Cardiac muscle cell (in vitro differentiated cells and primary cell): ENCODE measurements around the gene DCUN1D2. TPM values are rescaled to one million over a fixed set of nuclear protein-coding genes. Genes with fewer than 3 reads are reported as not detected.

Source experiments
- DNase-seq, 2 donors: peaks; one replicate each; pipeline versions ENCODE4 v3.0.0 to v3.0.0-alpha.2; 2010 to 2017; ENCODE audit warnings: low read depth in 1 of 2, low spot score in 1 of 2
- H3K27ac ChIP-seq: fragments of 200-600 bp; sonication (generic); 2 replicates; pipeline ENCODE4 v1.5.1; 2016
- H3K27me3 ChIP-seq: fragments of 200-600 bp; sonication (generic); 2 replicates; pipeline ENCODE4 v1.6.0; 2016; ENCODE audit warnings: control low read depth
- H3K36me3 ChIP-seq: fragments of 200-600 bp; sonication (generic); 2 replicates; pipeline ENCODE4 v1.5.1; 2016; ENCODE audit warnings: control low read depth
- H3K4me1 ChIP-seq: fragments of 200-600 bp; sonication (generic); 2 replicates; pipeline ENCODE4 v1.8.1; 2017; ENCODE audit warnings: low read depth, mild to moderate bottlenecking, mixed run types
- H3K4me3 ChIP-seq: fragments of 200-600 bp; sonication (generic); 2 replicates; pipeline ENCODE4 v1.5.1; 2016; ENCODE audit warnings: mild to moderate bottlenecking
- H3K9me3 ChIP-seq: fragments of 200-600 bp; sonication (generic); 2 replicates; pipeline ENCODE4 v1.5.1; 2017; ENCODE audit warnings: low read depth, mild to moderate bottlenecking, control low read depth
- CTCF ChIP-seq: IDR thresholded peaks from 2 replicates; pipeline ENCODE4 v1.5.1; 2012; ENCODE audit warnings: low read depth, mild to moderate bottlenecking, low read length
- polyA plus RNA-seq: library from polyadenylated mRNA; unstranded; fragments of >200 nt; fragmentation: Nextera tagmentation; extraction: Ambion mirVana; gene quantifications from 2 replicates; pipeline ENCODE4 v1.2.1, GENCODE V29; 2016
- total RNA-seq: library from RNA; depleted of rRNA; stranded (reverse); fragments of >200 nt; gene quantifications from 2 replicates; pipeline ENCODE4 v1.2.3, GENCODE V29; 2016

The DCUN1D2 gene
- 21.2 and 32.4 TPM in 2 replicates for total RNA-seq
- polyA plus RNA-seq: 23.7 and 36.2 TPM in 2 replicates

- Histone ChIP-seq H3K27ac (peak within 1 kb of the TSS; percentile 74), H3K36me3 (no peaks in the 10 kb centered on the region), H3K27me3 (no peaks in the 10 kb centered on the region), H3K4me1 (peaks cover 13% of the 10 kb centered on the region), H3K9me3 (no peaks in the 10 kb centered on the region), H3K4me3 (peak within 1 kb of the TSS; percentile 90)
- no peak for TF ChIP-seq CTCF
- peak; percentile 93 to 99 for DNase-seq
Measured at GRCh38 chr13:113490496-113491417, at the start of gene DCUN1D2. TSS of gene DCUN1D2 (minus strand) at chr13:113490711. CDS start at chr13:113490669, 42 bp downstream.

- H3K9me3 ChIP-seq: no peaks in the 10 kb centered on the region
- H3K4me1 ChIP-seq: no peaks in the 10 kb centered on the region
- H3K4me3 ChIP-seq: no peak overlapping the region
- peaks cover 2% of the 10 kb centered on the region for H3K36me3 ChIP-seq
- DNase-seq: peak in 1 of 2 donors; percentile 34
- H3K27me3 ChIP-seq: no peaks in the 10 kb centered on the region
- H3K27ac ChIP-seq: no peak overlapping the region
- TF ChIP-seq CTCF: no peak
Measured at GRCh38 chr13:113539822-113540221, 49.3 kb upstream of the DCUN1D2 start.

- TF ChIP-seq CTCF: no peak
- no peak overlapping the region for H3K27ac ChIP-seq
- H3K4me3 ChIP-seq: no peak overlapping the region
- no peaks in the 10 kb centered on the region for H3K27me3 ChIP-seq
- H3K36me3 ChIP-seq: peaks cover 2% of the 10 kb centered on the region
- H3K4me1 ChIP-seq: no peaks in the 10 kb centered on the region
- no peak for DNase-seq
- no peaks in the 10 kb centered on the region for H3K9me3 ChIP-seq
Measured at GRCh38 chr13:113539176-113539575, 48.7 kb upstream of the DCUN1D2 start.

- TF ChIP-seq CTCF: no peak
- no peaks in the 10 kb centered on the region for H3K27me3 ChIP-seq
- H3K9me3 ChIP-seq: no peaks in the 10 kb centered on the region
- H3K27ac ChIP-seq: no peak overlapping the region
- peaks cover 2% of the 10 kb centered on the region for H3K36me3 ChIP-seq
- H3K4me1 ChIP-seq: peaks cover 5% of the 10 kb centered on the region
- no peak overlapping the region for H3K4me3 ChIP-seq
- no peak for DNase-seq
Measured at GRCh38 chr13:113538689-113539058, 48.2 kb upstream of the DCUN1D2 start.

- DNase-seq: no peak
- Histone ChIP-seq H3K4me3 (no peak overlapping the region), H3K4me1 (peaks cover 11% of the 10 kb centered on the region), H3K9me3 (no peaks in the 10 kb centered on the region), H3K27ac (no peak overlapping the region), H3K27me3 (no peaks in the 10 kb centered on the region), H3K36me3 (peaks cover 2% of the 10 kb centered on the region)
- no peak for TF ChIP-seq CTCF
Measured at GRCh38 chr13:113537909-113538688, 47.6 kb upstream of the DCUN1D2 start.
